Activated CD8-positive, alpha-beta T cell treated with anti-CD3 and anti-CD28 coated beads, Interleukin-2, amount 10 ng/mL, durations not matched to agents 7 days and 5 days (primary cell): ENCODE measurements around the gene TBK1. TPM values are rescaled to one million over a fixed set of nuclear protein-coding genes. Genes with fewer than 3 reads are reported as not detected.

Source experiments
- ATAC-seq: fragments of 150-1000 bp; cut with Tn5 transposase; one replicate; pipeline ENCODE4 v1.10.0; 2021; ENCODE audit warnings: moderate library complexity
- CTCF ChIA-PET: fragments of 350-600 bp; sonication (Branson Sonifier 250); formaldehyde crosslinking; loops from one replicate; lab custom pipeline; 2021; ENCODE audit warnings: antibody characterized with exemption; lab: Charles Lee
- POLR2A ChIA-PET: fragments of 350-600 bp; sonication (Branson Sonifier 250); formaldehyde crosslinking; loops from one replicate; lab custom pipeline; 2021; ENCODE audit warnings: antibody characterized with exemption; lab: Charles Lee
- DNase-seq: peaks from one replicate; pipeline ENCODE4 v3.0.0-alpha.2; 2020
- H3K27ac Mint-ChIP-seq: one replicate; pipeline ENCODE4 v1.8.0; 2021; ENCODE audit warnings: mild to moderate bottlenecking, mixed read lengths
- H3K27me3 Mint-ChIP-seq: one replicate; pipeline ENCODE4 v1.8.0; 2021; ENCODE audit warnings: low read depth, mixed read lengths
- H3K36me3 Mint-ChIP-seq: one replicate; pipeline ENCODE4 v1.8.0; 2021; ENCODE audit warnings: low read depth, mixed read lengths
- H3K4me1 Mint-ChIP-seq: one replicate; pipeline ENCODE4 v1.8.0; 2021; ENCODE audit warnings: low read depth, mixed read lengths
- H3K4me3 Mint-ChIP-seq: one replicate; pipeline ENCODE4 v1.8.0; 2021; ENCODE audit warnings: mild to moderate bottlenecking, mixed read lengths
- H3K9me3 Mint-ChIP-seq: one replicate; pipeline ENCODE4 v1.8.0; 2022; ENCODE audit warnings: mixed read lengths; ENCODE audit not compliant: insufficient read depth
- total RNA-seq, 2 experiments: library from RNA; stranded (reverse); gene quantifications; one replicate each; pipeline ENCODE4 v1.2.3, GENCODE V29; 2021

Gene TBK1
- 10 to 100 TPM; 25.0 to 31.7 TPM for total RNA-seq

DNA sequence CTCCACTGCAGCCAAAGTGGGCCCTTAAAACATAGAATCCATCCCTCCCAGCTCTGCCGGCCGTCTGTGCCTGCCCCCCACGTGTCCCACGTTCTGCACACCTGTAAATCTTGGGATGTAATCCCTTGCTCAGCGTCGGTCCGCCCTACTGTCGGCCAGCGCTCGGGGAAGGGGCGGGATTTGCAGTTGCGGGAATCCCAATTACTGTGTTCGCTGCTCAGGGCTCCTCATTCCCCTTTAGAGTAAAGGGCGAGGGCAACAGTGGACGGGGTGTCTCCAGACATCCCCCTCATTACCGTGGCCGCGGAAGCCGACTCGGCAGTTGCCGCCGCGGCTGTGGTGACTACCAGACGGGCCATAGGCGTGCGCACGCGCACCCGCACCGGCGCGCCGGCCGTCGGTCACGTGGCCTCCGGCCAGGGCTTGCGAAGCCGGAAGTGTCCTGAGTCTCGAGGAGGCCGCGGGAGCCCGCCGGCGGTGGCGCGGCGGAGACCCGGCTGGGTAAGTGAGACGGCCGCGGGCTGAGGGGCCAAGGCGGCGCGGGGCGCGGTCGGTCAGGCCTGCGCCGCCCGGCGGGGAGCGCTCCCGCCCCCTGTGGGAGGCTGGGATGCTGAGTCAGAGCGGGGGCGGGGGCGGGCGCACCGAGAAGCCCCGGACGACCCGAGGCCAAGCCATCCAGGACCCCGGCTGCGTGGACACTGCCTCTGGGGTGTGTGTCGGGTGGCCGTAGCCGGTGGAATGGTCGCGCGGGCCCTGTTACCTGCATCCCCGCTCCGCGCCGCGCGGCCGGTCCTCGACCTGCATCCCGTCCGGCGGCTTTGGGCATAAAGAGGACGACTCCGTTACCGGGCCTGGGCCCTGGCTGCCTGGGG is at the start of gene TBK1:
Gene TBK1, plus strand, starts transcription at position 434 of the 872 bp plus-strand sequence. CDS start 3,751 bp downstream, outside the sequence.
- Mint-ChIP-seq H3K9me3 (no peaks in the 10 kb centered on the region), H3K27ac (peak within 1 kb of the TSS; percentile 96), H3K27me3 (no peaks in the 10 kb centered on the region), H3K4me1 (peaks cover 42% of the 10 kb centered on the region), H3K36me3 (peaks cover 33% of the 10 kb centered on the region), H3K4me3 (peak within 1 kb of the TSS; percentile 94)
- DNase-seq, result peak; percentile 73
- ChIA-PET POLR2A (no interaction called here), CTCF (interaction anchor here (1.5 kb wide), 1 partner anchor 11 kb away, joined by 4 read pairs; no protein-coding TSS in a partner anchor)
- peak; percentile 80 for ATAC-seq

GRCh38 chr12:64402181-64402580 is 49.7 kb upstream of the TBK1 start:
- ChIA-PET CTCF (no interaction called here), POLR2A (no interaction called here)

DNA sequence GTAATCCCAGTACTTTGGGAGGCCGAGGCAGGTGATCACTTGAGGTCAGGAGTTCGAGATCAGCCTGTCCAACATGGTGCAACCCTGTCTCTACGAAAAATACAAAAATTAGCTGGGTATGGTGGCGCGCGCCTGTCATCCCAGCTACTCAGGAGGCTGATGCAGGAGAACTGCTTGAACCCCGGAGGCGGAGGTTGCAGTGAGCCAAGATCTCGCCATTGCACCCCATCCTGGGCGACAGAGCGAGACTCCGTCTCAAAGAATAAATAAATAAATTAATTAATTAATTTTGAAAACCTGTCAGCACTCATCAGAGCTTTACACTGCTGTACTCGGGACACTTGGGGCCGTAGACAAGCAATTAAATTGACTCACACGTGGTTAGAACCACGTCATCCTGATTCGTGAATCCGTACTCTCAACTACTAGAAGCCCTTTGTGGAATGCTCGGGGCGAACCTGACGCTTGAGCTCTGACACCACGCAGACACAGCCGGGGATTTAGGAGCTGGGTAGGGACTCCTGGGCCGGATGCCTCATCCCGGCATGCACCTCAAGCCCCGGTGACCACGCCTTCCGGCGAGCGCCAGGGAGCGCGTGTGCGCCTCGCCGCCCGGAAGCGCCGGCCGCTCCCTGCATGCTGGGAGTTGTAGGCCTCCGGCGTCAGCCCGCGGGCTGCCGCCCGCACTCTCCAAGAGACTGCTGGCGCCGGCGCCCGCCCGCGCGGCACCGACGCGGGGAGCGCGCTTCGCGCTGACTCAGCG is 48.0 kb upstream of the TBK1 start, which contains the start of gene XPOT:
Gene XPOT, plus strand, starts transcription at position 686 of the 763 bp plus-strand sequence. CDS start 5,644 bp downstream, outside the sequence.
- Mint-ChIP-seq H3K4me1 (peaks cover 35% of the 10 kb centered on the region), H3K9me3 (no peaks in the 10 kb centered on the region), H3K27ac (peak within 1 kb of the TSS; percentile 99), H3K27me3 (no peaks in the 10 kb centered on the region), H3K4me3 (peak within 1 kb of the TSS; percentile 96), H3K36me3 (peaks cover 16% of the 10 kb centered on the region)
- POLR2A ChIA-PET, result interaction anchor here (0.7 to 1.6 kb wide), 3 partner anchors 27 to 1761 kb away, joined by 3 to 5 read pairs (median 4); partner anchors contain the start of gene KICS2
- DNase-seq (peak; percentile 95), ATAC-seq (peak; percentile 94)
- CTCF ChIA-PET, result interaction anchor here (1.0 to 1.4 kb wide), 3 partner anchors 11 to 183 kb away, joined by 3 read pairs; no protein-coding TSS in a partner anchor

More at GRCh38 chr12:64402181-64402580, 49.7 kb upstream of the TBK1 start:
- Mint-ChIP-seq H3K4me3 (no peak overlapping the region), H3K4me1 (peaks cover 24% of the 10 kb centered on the region), H3K27ac (no peak overlapping the region), H3K9me3 (no peaks in the 10 kb centered on the region), H3K27me3 (no peaks in the 10 kb centered on the region), H3K36me3 (peaks cover 13% of the 10 kb centered on the region)
- no peak for ATAC-seq
- no peak for DNase-seq

DNA sequence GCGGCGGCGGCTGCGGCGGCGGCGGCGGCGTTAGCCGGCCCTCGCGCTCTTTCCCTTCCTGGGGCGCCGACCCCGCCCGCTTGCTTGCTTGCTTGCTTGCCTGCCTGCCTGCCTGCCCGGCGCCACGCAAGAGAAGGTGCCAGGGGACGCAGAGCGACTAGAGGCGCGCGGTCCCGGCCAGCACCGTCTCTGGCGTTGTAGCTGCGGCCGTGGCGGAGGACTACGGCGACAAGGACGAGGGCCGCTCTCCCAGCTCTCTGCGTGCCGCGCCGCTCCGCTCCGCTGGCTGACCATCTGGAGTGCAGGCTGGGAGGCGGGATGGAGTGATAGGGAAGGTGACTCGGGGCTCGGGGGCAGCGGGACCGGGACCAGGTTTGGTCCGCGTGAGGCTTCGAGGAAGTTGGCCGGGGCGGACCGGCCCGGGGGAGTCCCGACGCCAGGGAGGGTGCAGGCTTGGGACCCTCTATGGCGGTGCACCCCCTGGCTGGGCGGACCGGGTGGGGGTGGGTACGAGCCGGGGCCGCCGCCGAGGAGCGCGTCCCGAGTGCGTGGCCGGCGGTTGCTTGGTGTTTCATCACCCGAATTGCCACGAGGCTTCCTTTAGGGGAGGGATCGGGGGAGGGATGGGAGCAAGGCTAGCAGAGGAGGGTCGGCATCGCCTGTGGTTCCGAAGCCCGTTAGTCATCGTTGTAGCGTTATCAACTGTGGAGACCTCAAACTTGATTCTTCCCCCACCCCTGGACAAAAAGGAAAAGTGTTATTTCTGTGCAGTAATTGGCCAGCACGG is 47.3 kb upstream of the TBK1 start:
- Mint-ChIP-seq H3K4me3 (peak overlapping the region; percentile 96), H3K27me3 (no peaks in the 10 kb centered on the region), H3K9me3 (no peaks in the 10 kb centered on the region), H3K27ac (peak overlapping the region; percentile 99), H3K4me1 (peaks cover 37% of the 10 kb centered on the region), H3K36me3 (peaks cover 18% of the 10 kb centered on the region)
- POLR2A ChIA-PET, result interaction anchor here (0.7 to 1.6 kb wide), 3 partner anchors 26 to 1762 kb away, joined by 3 to 5 read pairs (median 4); partner anchors contain the start of gene KICS2
- CTCF ChIA-PET, result interaction anchor here (1.0 to 1.2 kb wide), 2 partner anchors 11 to 46 kb away, joined by 3 read pairs; no protein-coding TSS in a partner anchor
- ATAC-seq (peak; percentile 77), DNase-seq (peak; percentile 71)

- no peak for DNase-seq
- ATAC-seq, result no peak
- Mint-ChIP-seq H3K9me3 (no peaks in the 10 kb centered on the region), H3K27me3 (no peaks in the 10 kb centered on the region), H3K4me3 (no peak overlapping the region), H3K36me3 (peaks cover 38% of the 10 kb centered on the region), H3K27ac (peak overlapping the region; percentile 5), H3K4me1 (peaks cover 40% of the 10 kb centered on the region)
- POLR2A ChIA-PET, result no interaction called here
- CTCF ChIA-PET, result interaction anchor here (1.1 kb wide), 1 partner anchor 37 kb away, joined by 3 read pairs; no protein-coding TSS in a partner anchor
Observed at GRCh38 chr12:64407342-64408223, 44.3 kb upstream of the TBK1 start.

DNA sequence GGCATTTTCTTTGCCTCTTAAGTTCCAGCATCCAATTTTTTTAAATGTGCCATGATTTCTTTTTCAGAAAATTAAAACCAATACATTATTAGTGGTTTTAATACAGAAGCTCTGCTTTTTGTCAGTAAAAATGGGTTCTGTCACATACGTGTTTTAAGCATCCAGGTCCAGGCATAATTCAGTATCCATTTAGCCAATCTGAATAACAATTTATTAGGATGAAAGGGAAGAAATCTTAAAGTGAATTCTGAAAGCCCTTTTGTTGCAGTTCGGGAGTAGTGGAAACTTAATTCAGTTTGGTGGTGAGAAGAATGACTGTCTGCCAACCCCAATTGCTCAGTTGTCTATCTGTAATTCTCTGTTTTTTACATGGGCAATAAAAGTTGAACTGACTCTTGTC is 40.5 kb upstream of the TBK1 start:
- Mint-ChIP-seq H3K27ac (no peak overlapping the region), H3K4me3 (no peak overlapping the region), H3K36me3 (peaks cover 59% of the 10 kb centered on the region), H3K27me3 (no peaks in the 10 kb centered on the region), H3K9me3 (no peaks in the 10 kb centered on the region), H3K4me1 (peaks cover 24% of the 10 kb centered on the region)
- ChIA-PET CTCF (interaction anchor here (0.7 kb wide), 1 partner anchor 26 kb away, joined by 3 read pairs; no protein-coding TSS in a partner anchor), POLR2A (no interaction called here)
- ATAC-seq, result no peak
- no peak for DNase-seq

DNA sequence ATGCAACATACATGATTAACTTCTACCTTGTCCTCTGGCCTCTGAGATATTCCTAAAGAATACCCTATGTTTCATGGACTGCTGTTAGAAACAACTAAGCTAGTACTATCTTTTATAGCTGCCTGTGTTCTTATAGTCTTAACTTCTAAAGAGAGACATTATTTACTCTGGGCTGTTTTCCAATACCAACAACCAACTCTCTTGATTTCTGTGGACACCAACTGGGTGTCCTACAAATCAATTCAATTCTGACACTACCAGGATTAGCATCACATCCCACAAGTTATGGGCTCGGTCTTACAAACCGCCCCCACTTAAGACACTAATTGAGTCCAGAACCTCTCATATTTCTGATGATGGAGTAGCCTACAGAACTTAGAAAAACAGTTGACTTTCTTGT is 39.5 kb upstream of the TBK1 start:
- ATAC-seq, result no peak
- H3K36me3 Mint-ChIP-seq, result peaks cover 60% of the 10 kb centered on the region
- no peak for DNase-seq
- POLR2A ChIA-PET, result no interaction called here
- H3K4me3 Mint-ChIP-seq, result no peak overlapping the region
- H3K4me1 Mint-ChIP-seq, result peaks cover 15% of the 10 kb centered on the region
- H3K27me3 Mint-ChIP-seq, result no peaks in the 10 kb centered on the region
- CTCF ChIA-PET, result no interaction called here
- H3K27ac Mint-ChIP-seq, result no peak overlapping the region
- H3K9me3 Mint-ChIP-seq, result no peaks in the 10 kb centered on the region

GRCh38 chr12:64413884-64414283 is 38.0 kb upstream of the TBK1 start:
- DNase-seq, result no peak
- POLR2A ChIA-PET, result no interaction called here
- H3K4me1 Mint-ChIP-seq, result peaks cover 7% of the 10 kb centered on the region
- H3K36me3 Mint-ChIP-seq, result peaks cover 68% of the 10 kb centered on the region
- no peak overlapping the region for H3K4me3 Mint-ChIP-seq
- no peak for ATAC-seq
- no peaks in the 10 kb centered on the region for H3K27me3 Mint-ChIP-seq
- H3K27ac Mint-ChIP-seq, result no peak overlapping the region
- CTCF ChIA-PET, result no interaction called here
- no peaks in the 10 kb centered on the region for H3K9me3 Mint-ChIP-seq

DNA sequence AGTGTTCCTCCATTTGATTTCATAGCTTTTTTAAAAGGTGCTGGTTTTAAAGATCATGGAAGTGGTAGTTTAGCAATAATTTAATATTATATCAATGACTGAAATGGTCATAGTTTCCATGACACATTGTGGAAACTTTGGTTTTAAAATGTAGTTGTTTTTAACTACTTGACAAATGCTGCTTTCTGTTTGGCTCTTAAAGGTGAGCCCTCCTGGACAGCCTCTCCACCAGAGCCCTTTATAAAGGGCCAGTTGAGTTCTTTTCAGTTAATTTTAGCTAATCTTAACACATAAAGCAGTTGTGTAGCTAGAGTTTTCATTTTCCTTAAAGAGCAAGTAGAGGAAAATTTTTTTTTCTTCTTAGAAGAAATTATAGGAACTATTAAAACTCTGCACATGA is 33.7 kb upstream of the TBK1 start:
- Mint-ChIP-seq H3K36me3 (peaks cover 68% of the 10 kb centered on the region), H3K4me3 (no peak overlapping the region), H3K27me3 (no peaks in the 10 kb centered on the region), H3K4me1 (no peaks in the 10 kb centered on the region), H3K9me3 (no peaks in the 10 kb centered on the region), H3K27ac (no peak overlapping the region)
- ChIA-PET POLR2A (no interaction called here), CTCF (no interaction called here)
- no peak for DNase-seq
- ATAC-seq, result no peak

DNA sequence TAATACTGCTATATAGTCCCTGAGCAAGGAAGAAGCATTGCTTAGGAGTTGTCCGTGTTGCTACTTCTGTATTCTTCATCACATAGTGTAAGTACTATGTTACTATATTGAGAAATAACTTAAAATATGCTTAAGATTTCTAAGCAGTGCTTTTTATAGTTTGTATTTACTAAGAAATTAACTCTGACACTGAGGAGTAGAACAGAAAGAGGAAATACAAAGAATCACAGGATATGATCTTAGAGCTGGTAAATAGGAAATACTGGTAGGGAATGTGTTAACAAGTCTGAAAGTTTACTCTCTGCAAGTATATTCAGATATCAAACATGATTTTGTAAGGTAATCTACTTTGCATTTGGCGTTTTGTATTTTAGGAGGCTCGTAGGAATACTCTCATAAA is 32.2 kb upstream of the TBK1 start:
- CTCF ChIA-PET, result no interaction called here
- H3K27ac Mint-ChIP-seq, result no peak overlapping the region

More for the DNA sequence above, 32.2 kb upstream of the TBK1 start:
- Mint-ChIP-seq H3K9me3 (no peaks in the 10 kb centered on the region), H3K4me3 (no peak overlapping the region), H3K36me3 (peaks cover 68% of the 10 kb centered on the region), H3K4me1 (no peaks in the 10 kb centered on the region), H3K27me3 (no peaks in the 10 kb centered on the region)
- POLR2A ChIA-PET, result no interaction called here
- DNase-seq (no peak), ATAC-seq (no peak)
